Measurements from ENCODE around the gene PSMC3IP. TPM values are rescaled to one million over a fixed set of nuclear protein-coding genes. Genes with fewer than 3 reads are reported as not detected.

PSMC3IP gene
- total and polyA plus RNA-seq, 4 donors = 0.58 to 3.0 (median 1.1) TPM

DNA sequence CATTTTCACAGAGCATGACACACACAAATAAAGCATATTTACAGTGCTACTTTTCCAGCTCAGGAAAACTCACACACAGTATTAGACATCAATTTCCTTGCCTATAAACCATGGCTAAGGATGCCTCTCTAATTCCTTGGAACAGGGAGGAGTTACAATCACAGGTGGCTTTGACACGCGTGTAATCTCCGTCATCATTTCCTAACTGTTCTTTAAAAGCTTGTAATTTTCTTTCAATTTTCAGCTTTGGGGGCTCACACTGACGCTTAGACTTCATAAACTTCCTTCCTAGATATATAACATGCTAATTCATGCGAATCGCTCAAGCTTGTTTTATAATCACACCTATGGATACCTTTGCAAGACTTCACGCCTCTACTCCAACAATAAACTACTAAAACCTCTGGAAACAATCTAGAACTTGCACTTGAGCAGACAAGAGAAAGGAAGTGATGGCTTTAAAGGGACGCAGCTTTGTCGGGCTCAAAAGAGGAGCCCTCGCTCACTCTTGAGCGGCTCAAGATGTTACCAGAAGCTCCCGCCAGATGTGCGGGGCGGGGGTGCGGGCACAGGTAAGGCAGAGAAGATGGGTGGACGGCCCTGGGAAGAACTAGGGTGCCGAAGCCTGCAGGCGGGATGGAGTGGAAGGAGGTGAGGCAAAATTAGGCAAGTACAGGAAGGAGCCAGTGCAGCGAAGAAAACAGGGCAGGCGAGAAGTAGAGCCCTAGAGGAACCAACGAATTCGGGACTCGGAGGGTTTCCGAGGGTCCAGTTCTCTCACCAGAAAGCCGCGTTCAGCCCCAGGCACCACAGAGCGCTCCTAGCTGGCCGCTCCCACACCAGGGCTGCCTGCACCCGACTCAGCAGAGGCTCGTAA, 31.0 kb upstream of the PSMC3IP start:
- Histone ChIP-seq H3K27me3 (ENCODE audit: control insufficient read depth in 4 of 4, insufficient read depth in 4 of 4, low read length in 3 of 4) (no peaks in the 10 kb centered on the region), H3K4me1 (ENCODE audit: control insufficient read depth in 4 of 4, insufficient read depth in 4 of 4, low read length in 3 of 4) (peaks cover 8 to 35% (median 22%) of the 10 kb centered on the region in 4 donors), H3K27ac (ENCODE audit: low read depth in 1 of 2, low read length in 2 of 2) (peak overlapping the region; percentile 88), H3K4me3 (ENCODE audit: low read depth in 1 of 3, low read length in 3 of 3) (peak overlapping the region; percentile 89 to 93 (median 91)), H3K36me3 (ENCODE audit: control insufficient read depth in 4 of 4, insufficient read depth in 3 of 4, low read depth in 1 of 4, low read length in 3 of 4) (peaks cover 4 to 15% (median 11%) of the 10 kb centered on the region in 4 donors), H3K9me3 (ENCODE audit: control insufficient read depth in 4 of 4, low read length in 3 of 4) (no peaks in the 10 kb centered on the region), H3K9ac (ENCODE audit: low read depth in 1 of 2, low read length in 2 of 2) (peak overlapping the region; percentile 64 to 90)
- DNase-seq (ENCODE audit: low spot score) = no peak
- TF ChIP-seq YY1 (IDR thresholded peaks at IDR 0.05) (no peak), SP1 (IDR thresholded peaks at IDR 0.05) (no peak), FOXA2 (IDR thresholded peaks at IDR 0.05) (no peak), HNF4G (IDR thresholded peaks at IDR 0.05) (no peak), HNF4A (conservative IDR thresholded peaks at IDR 0.05) (no peak), RAD21 (IDR thresholded peaks at IDR 0.05) (no peak), NR2F2 (IDR thresholded peaks at IDR 0.05) (no peak), TAF1 (conservative IDR thresholded peaks at IDR 0.05) (no peak), JUND (IDR thresholded peaks at IDR 0.05) (no peak), RXRA (IDR thresholded peaks at IDR 0.05) (no peak), EGR1 (IDR thresholded peaks at IDR 0.05; ENCODE audit: low read depth in 2 of 2) (no peak), GABPA (IDR thresholded peaks at IDR 0.05 in 1 of 2, conservative IDR thresholded peaks at IDR 0.05 in 1 of 2) (no peak), FOXA1 (IDR thresholded peaks at IDR 0.05) (no peak)
- TF ChIP-seq, protein P1, sequence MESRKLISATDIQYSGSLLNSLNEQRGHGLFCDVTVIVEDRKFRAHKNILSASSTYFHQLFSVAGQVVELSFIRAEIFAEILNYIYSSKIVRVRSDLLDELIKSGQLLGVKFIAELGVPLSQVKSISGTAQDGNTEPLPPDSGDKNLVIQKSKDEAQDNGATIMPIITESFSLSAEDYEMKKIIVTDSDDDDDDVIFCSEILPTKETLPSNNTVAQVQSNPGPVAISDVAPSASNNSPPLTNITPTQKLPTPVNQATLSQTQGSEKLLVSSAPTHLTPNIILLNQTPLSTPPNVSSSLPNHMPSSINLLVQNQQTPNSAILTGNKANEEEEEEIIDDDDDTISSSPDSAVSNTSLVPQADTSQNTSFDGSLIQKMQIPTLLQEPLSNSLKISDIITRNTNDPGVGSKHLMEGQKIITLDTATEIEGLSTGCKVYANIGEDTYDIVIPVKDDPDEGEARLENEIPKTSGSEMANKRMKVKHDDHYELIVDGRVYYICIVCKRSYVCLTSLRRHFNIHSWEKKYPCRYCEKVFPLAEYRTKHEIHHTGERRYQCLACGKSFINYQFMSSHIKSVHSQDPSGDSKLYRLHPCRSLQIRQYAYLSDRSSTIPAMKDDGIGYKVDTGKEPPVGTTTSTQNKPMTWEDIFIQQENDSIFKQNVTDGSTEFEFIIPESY (IDR thresholded peaks at IDR 0.05) = no peak
- TF ChIP-seq, protein P2, sequence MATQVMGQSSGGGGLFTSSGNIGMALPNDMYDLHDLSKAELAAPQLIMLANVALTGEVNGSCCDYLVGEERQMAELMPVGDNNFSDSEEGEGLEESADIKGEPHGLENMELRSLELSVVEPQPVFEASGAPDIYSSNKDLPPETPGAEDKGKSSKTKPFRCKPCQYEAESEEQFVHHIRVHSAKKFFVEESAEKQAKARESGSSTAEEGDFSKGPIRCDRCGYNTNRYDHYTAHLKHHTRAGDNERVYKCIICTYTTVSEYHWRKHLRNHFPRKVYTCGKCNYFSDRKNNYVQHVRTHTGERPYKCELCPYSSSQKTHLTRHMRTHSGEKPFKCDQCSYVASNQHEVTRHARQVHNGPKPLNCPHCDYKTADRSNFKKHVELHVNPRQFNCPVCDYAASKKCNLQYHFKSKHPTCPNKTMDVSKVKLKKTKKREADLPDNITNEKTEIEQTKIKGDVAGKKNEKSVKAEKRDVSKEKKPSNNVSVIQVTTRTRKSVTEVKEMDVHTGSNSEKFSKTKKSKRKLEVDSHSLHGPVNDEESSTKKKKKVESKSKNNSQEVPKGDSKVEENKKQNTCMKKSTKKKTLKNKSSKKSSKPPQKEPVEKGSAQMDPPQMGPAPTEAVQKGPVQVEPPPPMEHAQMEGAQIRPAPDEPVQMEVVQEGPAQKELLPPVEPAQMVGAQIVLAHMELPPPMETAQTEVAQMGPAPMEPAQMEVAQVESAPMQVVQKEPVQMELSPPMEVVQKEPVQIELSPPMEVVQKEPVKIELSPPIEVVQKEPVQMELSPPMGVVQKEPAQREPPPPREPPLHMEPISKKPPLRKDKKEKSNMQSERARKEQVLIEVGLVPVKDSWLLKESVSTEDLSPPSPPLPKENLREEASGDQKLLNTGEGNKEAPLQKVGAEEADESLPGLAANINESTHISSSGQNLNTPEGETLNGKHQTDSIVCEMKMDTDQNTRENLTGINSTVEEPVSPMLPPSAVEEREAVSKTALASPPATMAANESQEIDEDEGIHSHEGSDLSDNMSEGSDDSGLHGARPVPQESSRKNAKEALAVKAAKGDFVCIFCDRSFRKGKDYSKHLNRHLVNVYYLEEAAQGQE (IDR thresholded peaks at IDR 0.05) = no peak
- TF ChIP-seq, protein P3, sequence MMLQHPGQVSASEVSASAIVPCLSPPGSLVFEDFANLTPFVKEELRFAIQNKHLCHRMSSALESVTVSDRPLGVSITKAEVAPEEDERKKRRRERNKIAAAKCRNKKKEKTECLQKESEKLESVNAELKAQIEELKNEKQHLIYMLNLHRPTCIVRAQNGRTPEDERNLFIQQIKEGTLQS (IDR thresholded peaks at IDR 0.05) = no peak
- TF ChIP-seq, protein P4, sequence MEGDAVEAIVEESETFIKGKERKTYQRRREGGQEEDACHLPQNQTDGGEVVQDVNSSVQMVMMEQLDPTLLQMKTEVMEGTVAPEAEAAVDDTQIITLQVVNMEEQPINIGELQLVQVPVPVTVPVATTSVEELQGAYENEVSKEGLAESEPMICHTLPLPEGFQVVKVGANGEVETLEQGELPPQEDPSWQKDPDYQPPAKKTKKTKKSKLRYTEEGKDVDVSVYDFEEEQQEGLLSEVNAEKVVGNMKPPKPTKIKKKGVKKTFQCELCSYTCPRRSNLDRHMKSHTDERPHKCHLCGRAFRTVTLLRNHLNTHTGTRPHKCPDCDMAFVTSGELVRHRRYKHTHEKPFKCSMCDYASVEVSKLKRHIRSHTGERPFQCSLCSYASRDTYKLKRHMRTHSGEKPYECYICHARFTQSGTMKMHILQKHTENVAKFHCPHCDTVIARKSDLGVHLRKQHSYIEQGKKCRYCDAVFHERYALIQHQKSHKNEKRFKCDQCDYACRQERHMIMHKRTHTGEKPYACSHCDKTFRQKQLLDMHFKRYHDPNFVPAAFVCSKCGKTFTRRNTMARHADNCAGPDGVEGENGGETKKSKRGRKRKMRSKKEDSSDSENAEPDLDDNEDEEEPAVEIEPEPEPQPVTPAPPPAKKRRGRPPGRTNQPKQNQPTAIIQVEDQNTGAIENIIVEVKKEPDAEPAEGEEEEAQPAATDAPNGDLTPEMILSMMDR (IDR thresholded peaks at IDR 0.05; ENCODE audit: low read depth, low read length, missing input control) = no peak
- TF ChIP-seq, protein P5, sequence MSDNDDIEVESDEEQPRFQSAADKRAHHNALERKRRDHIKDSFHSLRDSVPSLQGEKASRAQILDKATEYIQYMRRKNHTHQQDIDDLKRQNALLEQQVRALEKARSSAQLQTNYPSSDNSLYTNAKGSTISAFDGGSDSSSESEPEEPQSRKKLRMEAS (IDR thresholded peaks at IDR 0.05) = no peak
- under 1% methylated on average over 30 of the region's 30 CpGs for WGBS
